ENCODE data around the gene DMRTB1. TPM values are rescaled to one million over a fixed set of nuclear protein-coding genes. Genes with fewer than 3 reads are reported as not detected.

The DMRTB1 gene
- total and polyA plus RNA-seq, 2 of the 8 experiments (the other 6 are each of a cell fraction or from before 2014, with no cell fraction given): 0.06 to 0.35 TPM

GRCh38 chr1:53409695-53410094 is 49.5 kb upstream of the DMRTB1 start:
- H3K79me1 ChIP-seq (ENCODE audit: low read depth, low read length): no peaks in the 10 kb centered on the region; the same call in 1 of the 2 replicates
- H3K27me3 ChIP-seq (replicated peaks in 1 of 4; ENCODE audit: control insufficient read depth in 3 of 4, extremely low read depth in 1 of 4, insufficient read depth in 3 of 4, low read length in 3 of 4): no peaks in the 10 kb centered on the region; a peak in 3 of 7 replicates
- peak overlapping the region; percentile 67; the same call in 1 of the 2 replicates for H2BK15ac ChIP-seq (ENCODE audit: low read length)
- H3K4me1 ChIP-seq (replicated peaks in 1 of 4; ENCODE audit: control insufficient read depth in 3 of 4, insufficient read depth in 4 of 4, low read length in 3 of 4): peaks cover 0 to 8% (median 2%) of the 10 kb centered on the region in 4 experiments; a peak in 4 of 7 replicates
- peak; percentile 11; the same call in 1 of the 2 replicates for TF ChIP-seq MAX (IDR thresholded peaks at IDR 0.05)
- TF ChIP-seq BACH1 (IDR thresholded peaks at IDR 0.05; ENCODE audit: low read length): no peak
- TF ChIP-seq CBX5 (IDR thresholded peaks at IDR 0.05; ENCODE audit: low read depth, low read length): no peak
- TF ChIP-seq EP300 (IDR thresholded peaks at IDR 0.05; ENCODE audit: borderline replicate concordance in 1 of 2, low read depth in 2 of 2, low read length in 2 of 2): no peak
- no peak for TF ChIP-seq SP1 (IDR thresholded peaks at IDR 0.05; ENCODE audit: low read depth, low read length)
- TF ChIP-seq RFX5 (IDR thresholded peaks at IDR 0.05; ENCODE audit: borderline replicate concordance, low read depth, low read length): no peak
- no peak for TF ChIP-seq POU5F1 (IDR thresholded peaks at IDR 0.05; ENCODE audit: low read depth, low read length)
- TF ChIP-seq SP4 (IDR thresholded peaks at IDR 0.05; ENCODE audit: low read length): no peak
- no peak overlapping the region for H3K4me3 ChIP-seq (ENCODE audit: extremely low read depth in 1 of 4, insufficient read depth in 2 of 4, low read depth in 3 of 4, low read length in 4 of 4)
- peak overlapping the region; percentile 96 for H2BK12ac ChIP-seq (ENCODE audit: low read depth, low read length)
- H3K9ac ChIP-seq (replicated peaks in 1 of 4; ENCODE audit: extremely low read depth in 1 of 4, low read depth in 3 of 4, low read length in 3 of 4): no peak overlapping the region
- H4K8ac ChIP-seq (ENCODE audit: extremely low read depth, insufficient read depth, low read length): no peak overlapping the region; the same call in 1 of the 2 replicates
- no peak overlapping the region for H3K23ac ChIP-seq (ENCODE audit: insufficient read length)
- no peak overlapping the region for H3K14ac ChIP-seq (ENCODE audit: insufficient read length)
- 89% methylated on average over 6 of the region's 6 CpGs; no CpG with 5 or more reads in 1 of the 2 experiments for WGBS, 2 experiments (ENCODE audit: extremely low coverage in 1 of 2, insufficient coverage in 1 of 2, insufficient read length in 1 of 2, insufficient replicate concordance in 2 of 2, low coverage in 1 of 2, low lambda C conversion rate in 2 of 2, missing lambda C conversion rate in 1 of 2)
- no peaks in the 10 kb centered on the region; the same call in 1 of the 2 replicates for H3K23me2 ChIP-seq (ENCODE audit: low read depth, low read length)
- no peaks in the 10 kb centered on the region for H3K9me3 ChIP-seq (ENCODE audit: insufficient read depth in 2 of 2, low read depth in 1 of 2, low read length in 1 of 2)
- FAIRE-seq (no peak), DNase-seq (ENCODE audit: low read depth in 1 of 2, low spot score in 2 of 2) (no peak)
- H3K18ac ChIP-seq (ENCODE audit: extremely low read depth, low read length): peak overlapping the region; percentile 66
- ChIA-PET CTCF (ENCODE audit: partially characterized antibody) (interaction anchor here (1.0 to 1.9 kb wide), 2 partner anchors 16 to 38 kb away, joined by 3 to 6 read pairs; no protein-coding TSS in a partner anchor), POLR2A (ENCODE audit: partially characterized antibody) (interaction anchor here (1.1 kb wide), 1 partner anchor 9 kb away, joined by 4 read pairs; no protein-coding TSS in a partner anchor)
- H3K79me2 ChIP-seq (ENCODE audit: control insufficient read depth in 1 of 2, insufficient read depth in 2 of 2, low read length in 2 of 2): no peaks in the 10 kb centered on the region
- no peak overlapping the region; the same call in 1 of the 2 replicates for H2BK20ac ChIP-seq (ENCODE audit: low read length)
- no peak overlapping the region for H3K27ac ChIP-seq (ENCODE audit: low read depth, low read length)
- peak overlapping the region; percentile 43 for H2BK120ac ChIP-seq (replicated peaks; ENCODE audit: low read depth, low read length)
- H2BK5ac ChIP-seq (ENCODE audit: low read depth, low read length): no peak overlapping the region; the same call in 1 of the 2 replicates
- no peak overlapping the region for H2AK5ac ChIP-seq (ENCODE audit: low read depth, low read length)
- H3K4ac ChIP-seq (replicated peaks; ENCODE audit: insufficient read length, low read depth, low read length): peak overlapping the region; percentile 1
- peak overlapping the region; percentile 44 for H4K91ac ChIP-seq (replicated peaks; ENCODE audit: insufficient read length, low read length)
- H3K4me2 ChIP-seq (ENCODE audit: insufficient read depth in 1 of 2, low read depth in 2 of 2, low read length in 2 of 2): no peak overlapping the region
- H4K5ac ChIP-seq (ENCODE audit: insufficient read length, low read depth, low read length): no peak overlapping the region
- no peaks in the 10 kb centered on the region for H4K20me1 ChIP-seq (replicated peaks in 1 of 2; ENCODE audit: control insufficient read depth in 1 of 2, insufficient read depth in 2 of 2, low read length in 2 of 2)
- H3K36me3 ChIP-seq (ENCODE audit: control insufficient read depth in 2 of 4, insufficient read depth in 4 of 4, low read length in 3 of 4): no peaks in the 10 kb centered on the region
- no peak overlapping the region for H2AFZ ChIP-seq (ENCODE audit: low read length)
- no peak overlapping the region for H3K56ac ChIP-seq (replicated peaks; ENCODE audit: insufficient read length, low read depth, low read length)
